SK-N-SH (cell line): ENCODE measurements around the gene SNX8.

Experiments used
- EP300 ChIP-seq, 2 experiments: IDR thresholded peaks; 2 replicates each; pipeline versions ENCODE4 v1.4.0 to v1.6.1; 2012; ENCODE audit warnings: borderline replicate concordance in 1 of 2, low read depth in 1 of 2, low read length in 1 of 2
- GABPA ChIP-seq: IDR thresholded peaks from 2 replicates; pipeline ENCODE4 v1.4.0; 2012; ENCODE audit warnings: low read depth, mild to moderate bottlenecking
- MXI1 ChIP-seq: IDR thresholded peaks from 2 replicates; pipeline ENCODE4 v1.6.1; 2012; ENCODE audit warnings: mild to moderate bottlenecking, low read depth, low read length, improper control_type of control experiment
- NRF1 ChIP-seq: IDR thresholded peaks from 2 replicates; pipeline ENCODE4 v1.6.1; 2012; ENCODE audit warnings: low read depth, mild to moderate bottlenecking, low read length
- POLR2AphosphoS5 ChIP-seq: IDR thresholded peaks from 2 replicates; pipeline ENCODE4 v1.6.1; 2012; ENCODE audit warnings: low read depth, low read length
- RCOR1 ChIP-seq: fragments of 150-350 bp; IDR thresholded peaks from 2 replicates; pipeline ENCODE4 v1.6.1; 2017; ENCODE audit warnings: antibody characterized with exemption, low read length
- TEAD4 ChIP-seq: IDR thresholded peaks from 2 replicates; pipeline ENCODE4 v1.4.0; 2012; ENCODE audit warnings: mild to moderate bottlenecking, borderline replicate concordance; ENCODE audit not compliant: insufficient read depth
- YY1 ChIP-seq: IDR thresholded peaks from 2 replicates; pipeline ENCODE4 v1.4.0; 2012; ENCODE audit warnings: low read depth, mild to moderate bottlenecking
- TF ChIP-seq, protein P1 (sequence below): IDR thresholded peaks from 2 replicates; pipeline ENCODE4 v1.4.0; 2012; ENCODE audit warnings: low read depth
- TF ChIP-seq, protein P2 (sequence below): fragments of 200-600 bp; sonication (generic); IDR thresholded peaks from 2 replicates; pipeline ENCODE4 v1.6.1; 2017; ENCODE audit warnings: antibody characterized with exemption, mild to moderate bottlenecking, moderate library complexity
- TF ChIP-seq, protein P3 (sequence below): IDR thresholded peaks from 2 replicates; pipeline ENCODE4 v1.4.0; 2012; ENCODE audit warnings: low read depth, borderline replicate concordance
- TF ChIP-seq, protein P4 (sequence below): fragments of 150-350 bp; IDR thresholded peaks from 2 replicates; pipeline ENCODE4 v1.6.1; 2016; ENCODE audit warnings: mild to moderate bottlenecking, low read depth, low read length
- TF ChIP-seq, protein P5 (sequence below): IDR thresholded peaks from 2 replicates; pipeline ENCODE4 v1.6.1; 2012; ENCODE audit warnings: mild to moderate bottlenecking, low read depth, low read length, moderate library complexity

DNA sequence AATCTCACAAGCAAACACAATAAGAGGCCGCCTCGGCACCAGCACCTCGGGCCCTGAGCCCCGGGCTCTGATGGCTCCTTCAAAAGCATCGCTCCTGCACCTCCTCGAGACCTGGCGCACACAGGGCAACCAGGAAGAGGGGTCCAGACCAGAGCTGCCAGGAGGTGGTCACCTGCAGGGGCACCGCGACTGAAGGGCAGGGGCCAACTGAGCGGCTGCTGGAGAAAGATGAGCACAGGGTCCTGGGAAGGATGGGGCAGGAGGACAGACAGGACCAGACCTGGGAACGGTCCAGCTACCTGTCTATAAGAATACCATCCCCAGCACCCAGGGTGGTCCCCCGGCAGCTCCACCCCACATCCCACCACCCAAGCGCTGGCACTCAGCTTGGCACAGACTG, 102.3 kb downstream of the SNX8 start:
- TF ChIP-seq, protein P1, sequence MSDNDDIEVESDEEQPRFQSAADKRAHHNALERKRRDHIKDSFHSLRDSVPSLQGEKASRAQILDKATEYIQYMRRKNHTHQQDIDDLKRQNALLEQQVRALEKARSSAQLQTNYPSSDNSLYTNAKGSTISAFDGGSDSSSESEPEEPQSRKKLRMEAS = no peak
- TF ChIP-seq, protein P2, sequence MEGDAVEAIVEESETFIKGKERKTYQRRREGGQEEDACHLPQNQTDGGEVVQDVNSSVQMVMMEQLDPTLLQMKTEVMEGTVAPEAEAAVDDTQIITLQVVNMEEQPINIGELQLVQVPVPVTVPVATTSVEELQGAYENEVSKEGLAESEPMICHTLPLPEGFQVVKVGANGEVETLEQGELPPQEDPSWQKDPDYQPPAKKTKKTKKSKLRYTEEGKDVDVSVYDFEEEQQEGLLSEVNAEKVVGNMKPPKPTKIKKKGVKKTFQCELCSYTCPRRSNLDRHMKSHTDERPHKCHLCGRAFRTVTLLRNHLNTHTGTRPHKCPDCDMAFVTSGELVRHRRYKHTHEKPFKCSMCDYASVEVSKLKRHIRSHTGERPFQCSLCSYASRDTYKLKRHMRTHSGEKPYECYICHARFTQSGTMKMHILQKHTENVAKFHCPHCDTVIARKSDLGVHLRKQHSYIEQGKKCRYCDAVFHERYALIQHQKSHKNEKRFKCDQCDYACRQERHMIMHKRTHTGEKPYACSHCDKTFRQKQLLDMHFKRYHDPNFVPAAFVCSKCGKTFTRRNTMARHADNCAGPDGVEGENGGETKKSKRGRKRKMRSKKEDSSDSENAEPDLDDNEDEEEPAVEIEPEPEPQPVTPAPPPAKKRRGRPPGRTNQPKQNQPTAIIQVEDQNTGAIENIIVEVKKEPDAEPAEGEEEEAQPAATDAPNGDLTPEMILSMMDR = no peak
- TF ChIP-seq EP300 (IDR thresholded peaks at IDR 0.05; ENCODE audit: borderline replicate concordance in 1 of 2, low read depth in 1 of 2, low read length in 1 of 2) = no peak
- no peak for TF ChIP-seq POLR2AphosphoS5
- TF ChIP-seq TEAD4 = no peak
- no peak for TF ChIP-seq RCOR1
- no peak for TF ChIP-seq GABPA
- TF ChIP-seq NRF1 = no peak
- no peak for TF ChIP-seq YY1
- TF ChIP-seq, protein P3, sequence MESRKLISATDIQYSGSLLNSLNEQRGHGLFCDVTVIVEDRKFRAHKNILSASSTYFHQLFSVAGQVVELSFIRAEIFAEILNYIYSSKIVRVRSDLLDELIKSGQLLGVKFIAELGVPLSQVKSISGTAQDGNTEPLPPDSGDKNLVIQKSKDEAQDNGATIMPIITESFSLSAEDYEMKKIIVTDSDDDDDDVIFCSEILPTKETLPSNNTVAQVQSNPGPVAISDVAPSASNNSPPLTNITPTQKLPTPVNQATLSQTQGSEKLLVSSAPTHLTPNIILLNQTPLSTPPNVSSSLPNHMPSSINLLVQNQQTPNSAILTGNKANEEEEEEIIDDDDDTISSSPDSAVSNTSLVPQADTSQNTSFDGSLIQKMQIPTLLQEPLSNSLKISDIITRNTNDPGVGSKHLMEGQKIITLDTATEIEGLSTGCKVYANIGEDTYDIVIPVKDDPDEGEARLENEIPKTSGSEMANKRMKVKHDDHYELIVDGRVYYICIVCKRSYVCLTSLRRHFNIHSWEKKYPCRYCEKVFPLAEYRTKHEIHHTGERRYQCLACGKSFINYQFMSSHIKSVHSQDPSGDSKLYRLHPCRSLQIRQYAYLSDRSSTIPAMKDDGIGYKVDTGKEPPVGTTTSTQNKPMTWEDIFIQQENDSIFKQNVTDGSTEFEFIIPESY = no peak
- TF ChIP-seq MXI1 = no peak
- TF ChIP-seq, protein P4, sequence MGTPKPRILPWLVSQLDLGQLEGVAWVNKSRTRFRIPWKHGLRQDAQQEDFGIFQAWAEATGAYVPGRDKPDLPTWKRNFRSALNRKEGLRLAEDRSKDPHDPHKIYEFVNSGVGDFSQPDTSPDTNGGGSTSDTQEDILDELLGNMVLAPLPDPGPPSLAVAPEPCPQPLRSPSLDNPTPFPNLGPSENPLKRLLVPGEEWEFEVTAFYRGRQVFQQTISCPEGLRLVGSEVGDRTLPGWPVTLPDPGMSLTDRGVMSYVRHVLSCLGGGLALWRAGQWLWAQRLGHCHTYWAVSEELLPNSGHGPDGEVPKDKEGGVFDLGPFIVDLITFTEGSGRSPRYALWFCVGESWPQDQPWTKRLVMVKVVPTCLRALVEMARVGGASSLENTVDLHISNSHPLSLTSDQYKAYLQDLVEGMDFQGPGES = no peak
- TF ChIP-seq, protein P5, sequence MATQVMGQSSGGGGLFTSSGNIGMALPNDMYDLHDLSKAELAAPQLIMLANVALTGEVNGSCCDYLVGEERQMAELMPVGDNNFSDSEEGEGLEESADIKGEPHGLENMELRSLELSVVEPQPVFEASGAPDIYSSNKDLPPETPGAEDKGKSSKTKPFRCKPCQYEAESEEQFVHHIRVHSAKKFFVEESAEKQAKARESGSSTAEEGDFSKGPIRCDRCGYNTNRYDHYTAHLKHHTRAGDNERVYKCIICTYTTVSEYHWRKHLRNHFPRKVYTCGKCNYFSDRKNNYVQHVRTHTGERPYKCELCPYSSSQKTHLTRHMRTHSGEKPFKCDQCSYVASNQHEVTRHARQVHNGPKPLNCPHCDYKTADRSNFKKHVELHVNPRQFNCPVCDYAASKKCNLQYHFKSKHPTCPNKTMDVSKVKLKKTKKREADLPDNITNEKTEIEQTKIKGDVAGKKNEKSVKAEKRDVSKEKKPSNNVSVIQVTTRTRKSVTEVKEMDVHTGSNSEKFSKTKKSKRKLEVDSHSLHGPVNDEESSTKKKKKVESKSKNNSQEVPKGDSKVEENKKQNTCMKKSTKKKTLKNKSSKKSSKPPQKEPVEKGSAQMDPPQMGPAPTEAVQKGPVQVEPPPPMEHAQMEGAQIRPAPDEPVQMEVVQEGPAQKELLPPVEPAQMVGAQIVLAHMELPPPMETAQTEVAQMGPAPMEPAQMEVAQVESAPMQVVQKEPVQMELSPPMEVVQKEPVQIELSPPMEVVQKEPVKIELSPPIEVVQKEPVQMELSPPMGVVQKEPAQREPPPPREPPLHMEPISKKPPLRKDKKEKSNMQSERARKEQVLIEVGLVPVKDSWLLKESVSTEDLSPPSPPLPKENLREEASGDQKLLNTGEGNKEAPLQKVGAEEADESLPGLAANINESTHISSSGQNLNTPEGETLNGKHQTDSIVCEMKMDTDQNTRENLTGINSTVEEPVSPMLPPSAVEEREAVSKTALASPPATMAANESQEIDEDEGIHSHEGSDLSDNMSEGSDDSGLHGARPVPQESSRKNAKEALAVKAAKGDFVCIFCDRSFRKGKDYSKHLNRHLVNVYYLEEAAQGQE = no peak
